ENCODE measurements around the gene FAM228A. TPM values are rescaled to one million over a fixed set of nuclear protein-coding genes. Genes with fewer than 3 reads are reported as not detected.

FAM228A gene
- total and polyA plus RNA-seq, 2 of the 4 experiments (the other 2 are of a cell fraction): not detected

- no peak overlapping the region for H4K8ac ChIP-seq (ENCODE audit: low read depth in 2 of 2, low read length in 2 of 2)
- H4K20me1 ChIP-seq (ENCODE audit: insufficient read depth, low read length): no peaks in the 10 kb centered on the region
- H3K79me1 ChIP-seq (ENCODE audit: low read depth in 1 of 2, low read length in 2 of 2): no peaks in the 10 kb centered on the region
- no peak overlapping the region for H3K23ac ChIP-seq (ENCODE audit: low read depth, low read length)
- no TSS peak for BruUV-seq (replicated peaks)
- no peaks in the 10 kb centered on the region; the same call in 1 of the 2 replicates for H3K9me1 ChIP-seq (ENCODE audit: insufficient read depth, low read length)
- no peaks in the 10 kb centered on the region for H3K9me3 ChIP-seq (ENCODE audit: control insufficient read depth, insufficient read depth, low read length)
- no peak overlapping the region for H2BK20ac ChIP-seq (ENCODE audit: low read depth, low read length)
- no peaks in the 10 kb centered on the region for H3K4me1 ChIP-seq (ENCODE audit: control insufficient read depth, insufficient read depth, low read length)
- H3K9ac ChIP-seq (ENCODE audit: low read depth, low read length): no peak overlapping the region
- H3K27me3 ChIP-seq (ENCODE audit: control insufficient read depth, insufficient read depth, low read length): no peaks in the 10 kb centered on the region
- ATAC-seq (ENCODE audit: low read depth) (no peak), DNase-seq (no peak)
- H2BK120ac ChIP-seq (ENCODE audit: low read depth, low read length): no peak overlapping the region
- H2BK5ac ChIP-seq (ENCODE audit: low read depth, low read length, poor library complexity, severe bottlenecking): no peak overlapping the region
- H3K14ac ChIP-seq (replicated peaks; ENCODE audit: low read depth, low read length): no peak overlapping the region
- H2AK9ac ChIP-seq (replicated peaks; ENCODE audit: low read depth, low read length, poor library complexity): no peak overlapping the region
- intact Hi-C loops (cut with micrococcal nuclease): no loop called here
- ChIA-PET CTCF (no interaction called here), POLR2A (ENCODE audit: unreplicated experiment) (no interaction called here)
- H3K4ac ChIP-seq (ENCODE audit: low read depth, low read length): no peak overlapping the region
- H3K56ac ChIP-seq (ENCODE audit: extremely low read depth, insufficient read depth, low read length): no peak overlapping the region
- H2AK5ac ChIP-seq (ENCODE audit: low read depth, low read length): no peak overlapping the region
- no peak overlapping the region for H2AFZ ChIP-seq (replicated peaks; ENCODE audit: low read length, poor library complexity)
- H4K5ac ChIP-seq (ENCODE audit: low read depth, low read length): no peak overlapping the region
- H4K91ac ChIP-seq (ENCODE audit: insufficient read depth, low read depth, low read length): no peak overlapping the region
- H2BK15ac ChIP-seq (ENCODE audit: low read depth, low read length): no peak overlapping the region
- TF ChIP-seq MXI1 (IDR thresholded peaks at IDR 0.05; ENCODE audit: borderline replicate concordance, low read depth, low read length) (no peak), CEBPB (IDR thresholded peaks at IDR 0.05; ENCODE audit: low read depth, low read length) (no peak), BHLHE40 (IDR thresholded peaks at IDR 0.05; ENCODE audit: low read depth, low read length) (no peak), RFX5 (IDR thresholded peaks at IDR 0.05; ENCODE audit: low read depth, low read length) (no peak), CHD1 (IDR thresholded peaks at IDR 0.05; ENCODE audit: low read depth, low read length) (no peak), NFE2L2 (IDR thresholded peaks at IDR 0.05; ENCODE audit: low read depth, low read length) (no peak), RCOR1 (IDR thresholded peaks at IDR 0.05; ENCODE audit: insufficient replicate concordance, low read length) (no peak), POLR2A (IDR thresholded peaks at IDR 0.05; ENCODE audit: low read depth, low read length) (no peak), ELK1 (IDR thresholded peaks at IDR 0.05; ENCODE audit: borderline replicate concordance, low read depth, low read length) (no peak), FOS (IDR thresholded peaks at IDR 0.05; ENCODE audit: low read depth, low read length) (no peak), RAD21 (IDR thresholded peaks at IDR 0.05; ENCODE audit: low read length) (no peak), USF2 (IDR thresholded peaks at IDR 0.05; ENCODE audit: low read depth, low read length) (no peak), SMC3 (IDR thresholded peaks at IDR 0.05; ENCODE audit: low read depth, low read length) (no peak)
- H3K4me2 ChIP-seq (ENCODE audit: low read depth, low read length): no peak overlapping the region
- dilution Hi-C loops (cut with HindIII; ENCODE audit: low sequenced_read_pairs, unreplicated experiment): no loop called here
- H3K18ac ChIP-seq (ENCODE audit: low read depth, low read length): no peak overlapping the region
- no peaks in the 10 kb centered on the region for H3K36me3 ChIP-seq (ENCODE audit: control insufficient read depth, insufficient read depth, low read length)
- H3K4me3 ChIP-seq (ENCODE audit: insufficient read depth, low read depth, low read length): no peak overlapping the region
- H3K27ac ChIP-seq (ENCODE audit: insufficient read depth, low read length): no peak overlapping the region
- in situ Hi-C loops (cut with MboI; ENCODE audit: low sequenced_read_pairs): no loop called here
These were observed 14.1 kb upstream of the FAM228A start for GRCh38 chr2:24160761-24161160.
